HepG2 (cell line): ENCODE measurements around the gene DDX50. TPM values are rescaled to one million over a fixed set of nuclear protein-coding genes. Genes with fewer than 3 reads are reported as not detected.

Source experiments
- polyA plus RNA-seq, 8 experiments: library from polyadenylated mRNA; depleted of rRNA in 3 of 8; stranded (reverse) in 7 of 8; unstranded in 1 of 8; fragments of >200 nt; fragmentation: Illumina TruSeq in 4 of 8; extraction: Trizol in 4 of 8; gene quantifications; 2 replicates each; pipeline versions ENCODE4 v1.2.1 to v1.2.3, GENCODE V29; 2011 to 2016; ENCODE audit warnings: low read depth in 4 of 8, missing spikeins in 1 of 8, mixed read lengths in 1 of 8; ENCODE audit not compliant: insufficient read depth in 1 of 8
- small RNA-seq, 3 experiments: library from RNA; depleted of rRNA; stranded (forward); fragments of <200 nt; gene quantifications; one replicate each; pipeline ENCODE3, GENCODE V24; 2012; ENCODE audit warnings: low read depth in 2 of 3, low replicate concordance in 1 of 3; ENCODE audit not compliant: insufficient read length in 3 of 3, insufficient read depth in 2 of 3
- total RNA-seq, 5 experiments: library from RNA; depleted of rRNA; stranded (reverse); fragments of >200 nt; fragmentation: Illumina TruSeq; extraction: Trizol; gene quantifications; 2 replicates each; pipeline ENCODE4 v1.2.3, GENCODE V29; 2016; ENCODE audit warnings: low read depth in 1 of 5

DDX50 gene
- total and polyA plus RNA-seq, 2 of the 13 experiments (the other 11 are each of a cell fraction or from before 2014, with no cell fraction given), result 19.0 to 38.2 TPM

Small RNAs within 50 kb of the gene (small RNA-seq; reads per million reads assigned to genes)
- 0 reads per million in 3 experiments for gene RNU6-571P

Other genes starting within 250 kb of the DDX50 start
- gene CCAR1, start 180.1 kb upstream of the DDX50 start, total RNA-seq (2016; rRNA removed; fragmentation: Illumina TruSeq; extraction: Trizol), result 81.6 and 104 TPM in 2 replicates
- 54.2 and 74.5 TPM in 2 replicates for gene CCAR1, start 180.1 kb upstream of the DDX50 start, polyA plus RNA-seq (2011; rRNA removed)
- 6.0 and 9.4 TPM in 2 replicates for gene STOX1, start 73.8 kb upstream of the DDX50 start, total RNA-seq (2016; rRNA removed; fragmentation: Illumina TruSeq; extraction: Trizol)
- 1.8 and 2.5 TPM in 2 replicates for gene STOX1, start 73.8 kb upstream of the DDX50 start, polyA plus RNA-seq (2011; rRNA removed)
- 147 and 243 TPM in 2 replicates for gene DDX21, start 54.9 kb downstream of the DDX50 start, total RNA-seq (2016; rRNA removed; fragmentation: Illumina TruSeq; extraction: Trizol)
- 44.6 and 52.5 TPM in 2 replicates for gene DDX21, start 54.9 kb downstream of the DDX50 start, polyA plus RNA-seq (2011; rRNA removed)
- 21.9 and 29.9 TPM in 2 replicates for gene KIFBP, start 87.5 kb downstream of the DDX50 start, total RNA-seq (2016; rRNA removed; fragmentation: Illumina TruSeq; extraction: Trizol)
- gene KIFBP, start 87.5 kb downstream of the DDX50 start, polyA plus RNA-seq (2011; rRNA removed), result 10.3 and 13.0 TPM in 2 replicates
- gene SRGN, start 186.8 kb downstream of the DDX50 start, total RNA-seq (2016; rRNA removed; fragmentation: Illumina TruSeq; extraction: Trizol), result 0.09 TPM in 1 of 2 replicates, not detected in the other
- not detected in 2 replicates for gene SRGN, start 186.8 kb downstream of the DDX50 start, polyA plus RNA-seq (2011; rRNA removed)
- 32.6 and 56.7 TPM in 2 replicates for gene VPS26A, start 222.9 kb downstream of the DDX50 start, total RNA-seq (2016; rRNA removed; fragmentation: Illumina TruSeq; extraction: Trizol)
- 10.3 and 12.9 TPM in 2 replicates for gene VPS26A, start 222.9 kb downstream of the DDX50 start, polyA plus RNA-seq (2011; rRNA removed)